Peyer's patch (tissue), 4 donors: ENCODE measurements around the gene UBAC2.

Source experiments
- CTCF ChIP-seq, 6 experiments: fragments of 450-650 bp in 4 of 6; fragments of 200-600 bp in 2 of 6; sonication (generic) in 1 of 6; IDR thresholded peaks; one replicate each; pipeline ENCODE4 v1.5.1; 2017 to 2019; ENCODE audit warnings: antibody characterized with exemption in 6 of 6, mild to moderate bottlenecking in 3 of 6, moderate library complexity in 1 of 6
- POLR2A ChIP-seq, 2 donors: fragments of 450-650 bp; IDR thresholded peaks; one replicate each; pipeline ENCODE4 v1.5.1; 2017; ENCODE audit warnings: antibody characterized with exemption in 2 of 2, mild to moderate bottlenecking in 2 of 2, moderate library complexity in 2 of 2

- TF ChIP-seq CTCF (IDR thresholded peaks at IDR 0.05) (no peak), POLR2A (IDR thresholded peaks at IDR 0.05) (no peak)
Measured at GRCh38 chr13:99304541-99304940, 103.9 kb downstream of the UBAC2 start.
